Measurements from ENCODE around the gene ZCCHC24. TPM values are rescaled to one million over a fixed set of nuclear protein-coding genes. Genes with fewer than 3 reads are reported as not detected.

The ZCCHC24 gene
- total RNA-seq, 1 experiment from 2014 or later = 3.1 TPM

- CTCF ChIA-PET = no interaction called here
- H3K9me3 Mint-ChIP-seq (ENCODE audit: unreplicated experiment) = no peaks in the 10 kb centered on the region
These were observed 39.1 kb upstream of the ZCCHC24 start for GRCh38 chr10:79484476-79484875.

GRCh38 chr10:79483948-79484347, 38.5 kb upstream of the ZCCHC24 start:
- H3K27me3 ChIP-seq (replicated peaks; ENCODE audit: control insufficient read depth, insufficient read depth, low read length) = no peaks in the 10 kb centered on the region; the same call in 1 of the 2 replicates
- peaks cover 6% of the 10 kb centered on the region for H3K4me1 Mint-ChIP-seq (ENCODE audit: low read depth, unreplicated experiment)
- intact Hi-C loops (cut with micrococcal nuclease; ENCODE audit: unreplicated experiment) = no loop called here
- TF ChIP-seq CTCF (IDR thresholded peaks at IDR 0.05; ENCODE audit: insufficient read depth in 1 of 2, low read depth in 1 of 2, low read length in 1 of 2, severe bottlenecking in 1 of 2, unreplicated experiment in 1 of 2) = no peak
- DNase-seq = no peak
- POLR2A ChIA-PET = no interaction called here
- H3K27me3 Mint-ChIP-seq (ENCODE audit: insufficient read depth, unreplicated experiment) = peaks cover 5% of the 10 kb centered on the region
- no peaks in the 10 kb centered on the region for H3K36me3 ChIP-seq (ENCODE audit: control insufficient read depth, insufficient read depth, low read length)
- H3K4me3 Mint-ChIP-seq (ENCODE audit: unreplicated experiment) = no peak overlapping the region
- no peaks in the 10 kb centered on the region for H3K9me3 Mint-ChIP-seq (ENCODE audit: unreplicated experiment)
- no peaks in the 10 kb centered on the region for H3K9me3 ChIP-seq
- no peaks in the 10 kb centered on the region for H3K4me1 ChIP-seq
- H3K4me3 ChIP-seq (ENCODE audit: low read depth, low read length) = no peak overlapping the region
- CTCF ChIA-PET = no interaction called here
- no peak overlapping the region for H3K27ac Mint-ChIP-seq (ENCODE audit: unreplicated experiment)
- H3K36me3 Mint-ChIP-seq (ENCODE audit: insufficient read depth, unreplicated experiment) = no peaks in the 10 kb centered on the region
- no TSS peak for BruUV-seq (replicated peaks)

More at GRCh38 chr10:79484476-79484875, 39.1 kb upstream of the ZCCHC24 start:
- no peak overlapping the region for H3K4me3 Mint-ChIP-seq (ENCODE audit: unreplicated experiment)
- Histone ChIP-seq H3K36me3 (ENCODE audit: control insufficient read depth, insufficient read depth, low read length) (no peaks in the 10 kb centered on the region), H3K27me3 (replicated peaks; ENCODE audit: control insufficient read depth, insufficient read depth, low read length) (no peaks in the 10 kb centered on the region; the same call in 1 of the 2 replicates), H3K4me1 (no peaks in the 10 kb centered on the region), H3K9me3 (no peaks in the 10 kb centered on the region), H3K4me3 (ENCODE audit: low read depth, low read length) (no peak overlapping the region)
- TF ChIP-seq CTCF (IDR thresholded peaks at IDR 0.05; ENCODE audit: insufficient read depth in 1 of 2, low read depth in 1 of 2, low read length in 1 of 2, severe bottlenecking in 1 of 2, unreplicated experiment in 1 of 2) = no peak
- DNase-seq = no peak
- POLR2A ChIA-PET = no interaction called here
- no peaks in the 10 kb centered on the region for H3K36me3 Mint-ChIP-seq (ENCODE audit: insufficient read depth, unreplicated experiment)
- no peak overlapping the region for H3K27ac Mint-ChIP-seq (ENCODE audit: unreplicated experiment)
- H3K27me3 Mint-ChIP-seq (ENCODE audit: insufficient read depth, unreplicated experiment) = peaks cover 5% of the 10 kb centered on the region
- no TSS peak for BruUV-seq (replicated peaks)
- H3K4me1 Mint-ChIP-seq (ENCODE audit: low read depth, unreplicated experiment) = peaks cover 6% of the 10 kb centered on the region
- intact Hi-C loops (cut with micrococcal nuclease; ENCODE audit: unreplicated experiment) = no loop called here

GRCh38 chr10:79483299-79483698, 37.9 kb upstream of the ZCCHC24 start:
- DNase-seq = no peak
- Mint-ChIP-seq H3K27ac (ENCODE audit: unreplicated experiment) (no peak overlapping the region), H3K4me1 (ENCODE audit: low read depth, unreplicated experiment) (peaks cover 5% of the 10 kb centered on the region), H3K9me3 (ENCODE audit: unreplicated experiment) (no peaks in the 10 kb centered on the region), H3K36me3 (ENCODE audit: insufficient read depth, unreplicated experiment) (no peaks in the 10 kb centered on the region), H3K4me3 (ENCODE audit: unreplicated experiment) (no peak overlapping the region), H3K27me3 (ENCODE audit: insufficient read depth, unreplicated experiment) (peaks cover 5% of the 10 kb centered on the region)
- intact Hi-C loops (cut with micrococcal nuclease; ENCODE audit: unreplicated experiment) = no loop called here
- H3K4me1 ChIP-seq = no peaks in the 10 kb centered on the region
- no TSS peak for BruUV-seq (replicated peaks)
- ChIA-PET CTCF (no interaction called here), POLR2A (no interaction called here)
- H3K36me3 ChIP-seq (ENCODE audit: control insufficient read depth, insufficient read depth, low read length) = no peaks in the 10 kb centered on the region
- no peaks in the 10 kb centered on the region for H3K9me3 ChIP-seq
- H3K4me3 ChIP-seq (ENCODE audit: low read depth, low read length) = no peak overlapping the region
- H3K27me3 ChIP-seq (replicated peaks; ENCODE audit: control insufficient read depth, insufficient read depth, low read length) = no peaks in the 10 kb centered on the region; the same call in 1 of the 2 replicates
- TF ChIP-seq CTCF (IDR thresholded peaks at IDR 0.05; ENCODE audit: insufficient read depth in 1 of 2, low read depth in 1 of 2, low read length in 1 of 2, severe bottlenecking in 1 of 2, unreplicated experiment in 1 of 2) = no peak

All from Caco-2 (cell line).